GM12801 (cell line): ENCODE data around the gene MRPL54.

Experiments
- TF ChIP-seq, protein P1 (sequence below): IDR thresholded peaks from one replicate; pipeline ENCODE4 v1.5.1; 2011; ENCODE audit warnings: control low read depth; ENCODE audit not compliant: insufficient read length; ENCODE audit errors: extremely low read depth

Gene MRPL54

GRCh38 chr19:3759482-3760254 lies 2.8 kb upstream of the MRPL54 start:
- TF ChIP-seq, protein P1, sequence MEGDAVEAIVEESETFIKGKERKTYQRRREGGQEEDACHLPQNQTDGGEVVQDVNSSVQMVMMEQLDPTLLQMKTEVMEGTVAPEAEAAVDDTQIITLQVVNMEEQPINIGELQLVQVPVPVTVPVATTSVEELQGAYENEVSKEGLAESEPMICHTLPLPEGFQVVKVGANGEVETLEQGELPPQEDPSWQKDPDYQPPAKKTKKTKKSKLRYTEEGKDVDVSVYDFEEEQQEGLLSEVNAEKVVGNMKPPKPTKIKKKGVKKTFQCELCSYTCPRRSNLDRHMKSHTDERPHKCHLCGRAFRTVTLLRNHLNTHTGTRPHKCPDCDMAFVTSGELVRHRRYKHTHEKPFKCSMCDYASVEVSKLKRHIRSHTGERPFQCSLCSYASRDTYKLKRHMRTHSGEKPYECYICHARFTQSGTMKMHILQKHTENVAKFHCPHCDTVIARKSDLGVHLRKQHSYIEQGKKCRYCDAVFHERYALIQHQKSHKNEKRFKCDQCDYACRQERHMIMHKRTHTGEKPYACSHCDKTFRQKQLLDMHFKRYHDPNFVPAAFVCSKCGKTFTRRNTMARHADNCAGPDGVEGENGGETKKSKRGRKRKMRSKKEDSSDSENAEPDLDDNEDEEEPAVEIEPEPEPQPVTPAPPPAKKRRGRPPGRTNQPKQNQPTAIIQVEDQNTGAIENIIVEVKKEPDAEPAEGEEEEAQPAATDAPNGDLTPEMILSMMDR: no peak

DNA sequence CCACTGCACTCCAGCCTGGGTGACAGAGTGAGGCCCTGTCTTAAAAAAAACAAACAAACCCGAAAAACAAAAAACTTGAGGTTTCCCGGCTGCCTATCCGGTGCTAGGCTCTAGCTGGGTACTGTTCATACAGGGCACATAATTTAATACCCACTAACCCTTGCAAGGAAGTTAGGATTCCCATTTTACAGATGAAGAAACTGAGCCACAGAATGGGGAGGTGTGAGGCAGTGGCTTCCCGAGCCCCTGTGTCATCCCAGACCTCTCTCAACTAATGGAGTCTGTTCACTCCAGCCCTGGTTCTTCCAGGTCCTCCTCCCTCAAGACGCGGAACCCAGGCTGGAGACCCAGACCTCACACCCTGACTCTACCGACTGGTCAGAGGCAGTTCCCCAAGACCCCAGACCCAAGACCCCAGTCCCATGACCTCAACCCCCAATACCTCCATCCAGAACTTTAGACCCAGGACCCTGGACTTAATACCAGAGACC lies 1.6 kb upstream of the MRPL54 start:
- TF ChIP-seq, protein P1: no peak

DNA sequence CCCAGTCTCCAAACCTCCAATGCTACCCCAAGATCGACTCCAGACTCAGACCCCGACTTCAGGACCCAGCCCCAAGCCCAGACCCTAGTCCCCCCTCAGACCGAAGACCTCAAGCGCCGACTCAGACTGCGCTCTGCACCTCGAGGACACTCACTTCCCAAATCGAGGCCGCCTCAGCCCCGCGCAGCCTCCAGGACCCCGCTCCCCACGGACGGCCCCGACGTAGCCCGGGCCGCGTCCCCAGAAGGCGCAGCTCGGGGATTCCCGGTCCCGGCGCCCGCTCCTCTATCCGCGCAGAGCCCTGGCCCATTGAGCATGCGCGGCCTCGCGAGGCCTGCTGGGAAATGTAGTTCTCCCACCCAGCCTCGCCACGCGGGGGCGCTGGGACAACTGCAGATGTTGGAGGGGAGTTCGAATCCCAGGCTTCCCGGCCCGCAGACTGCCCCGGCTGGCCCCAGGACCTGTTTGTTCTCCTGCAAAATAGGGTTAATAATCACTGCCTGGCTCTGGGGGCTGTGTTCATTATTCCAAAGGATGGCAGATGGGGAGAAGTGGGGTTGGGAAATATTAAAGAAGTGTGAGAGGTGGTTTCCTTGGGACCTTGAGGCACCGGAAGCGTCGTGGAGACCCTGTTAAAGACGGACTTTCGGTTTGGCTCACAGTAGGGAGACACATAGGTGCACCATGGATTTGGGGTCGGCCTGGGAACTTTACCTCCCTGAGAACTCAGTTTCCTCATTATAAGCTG lies 926 bp upstream of the MRPL54 start, which contains the start of gene APBA3:
Gene APBA3 (minus strand): TSS at position 311 of the 748 bp plus-strand sequence. CDS start 1,428 bp downstream, outside the sequence.
- TF ChIP-seq, protein P1: no peak

- TF ChIP-seq, protein P1: no peak
These were observed 380 bp upstream of the MRPL54 start for GRCh38 chr19:3762130-3762473.

GRCh38 chr19:3765121-3765520 lies 2.6 kb downstream of the MRPL54 start:
- TF ChIP-seq, protein P1: no peak

DNA sequence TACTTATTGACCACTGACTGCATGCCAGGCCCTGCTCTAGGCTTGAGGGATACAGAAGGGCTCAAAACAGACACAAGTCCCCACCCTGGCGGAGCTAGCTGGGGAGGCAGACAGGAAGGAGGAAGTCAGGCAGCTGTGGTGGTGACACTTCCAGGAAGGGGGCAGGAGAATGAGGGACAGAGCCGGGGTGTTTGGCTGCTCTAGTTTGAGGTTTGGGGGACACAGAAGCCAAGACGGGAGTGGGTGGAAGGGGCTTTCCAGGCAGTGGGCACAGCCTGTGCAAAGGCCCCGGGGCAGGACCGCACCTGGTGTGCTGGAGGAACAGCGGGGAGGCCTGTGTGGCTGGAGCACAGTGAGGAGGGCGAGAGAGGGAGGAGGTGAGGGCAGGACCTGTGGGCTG lies 4.0 kb downstream of the MRPL54 start:
- TF ChIP-seq, protein P1: no peak

GRCh38 chr19:3767050-3767449 lies 4.6 kb downstream of the MRPL54 start:
- TF ChIP-seq, protein P1: no peak
